Measurements from ENCODE around the gene NODAL. TPM values are rescaled to one million over a fixed set of nuclear protein-coding genes. Genes with fewer than 3 reads are reported as not detected.

Gene NODAL
- total and polyA plus RNA-seq, 2 of the 4 experiments (the other 2 are of a cell fraction), result not detected

- POLR2A ChIA-PET (ENCODE audit: unreplicated experiment), result no interaction called here
These were observed 6.8 kb upstream of the NODAL start for GRCh38 chr10:70448236-70448635.

More at GRCh38 chr10:70448236-70448635, 6.8 kb upstream of the NODAL start:
- no peak overlapping the region for H2AK9ac ChIP-seq (replicated peaks; ENCODE audit: low read depth, low read length, poor library complexity)
- no peak overlapping the region for H2AFZ ChIP-seq (replicated peaks; ENCODE audit: low read length, poor library complexity)
- H3K9ac ChIP-seq (ENCODE audit: low read depth, low read length), result no peak overlapping the region
- H2BK120ac ChIP-seq (ENCODE audit: low read depth, low read length), result no peak overlapping the region
- no peak overlapping the region for H3K18ac ChIP-seq (ENCODE audit: low read depth, low read length)
- H2BK20ac ChIP-seq (ENCODE audit: low read depth, low read length), result no peak overlapping the region
- no peak overlapping the region for H4K5ac ChIP-seq (ENCODE audit: low read depth, low read length)
- CTCF ChIA-PET, result interaction anchor here (0.6 kb wide), 1 partner anchor 84 kb away, joined by 3 read pairs; no protein-coding TSS in a partner anchor
- H3K4me2 ChIP-seq (ENCODE audit: low read depth, low read length), result no peak overlapping the region
- peaks cover 20% of the 10 kb centered on the region for H3K27me3 ChIP-seq (ENCODE audit: control insufficient read depth, insufficient read depth, low read length)
- H2BK5ac ChIP-seq (ENCODE audit: low read depth, low read length, poor library complexity, severe bottlenecking), result no peak overlapping the region
- no TSS peak for BruUV-seq (replicated peaks)
- no peak overlapping the region for H3K23ac ChIP-seq (ENCODE audit: low read depth, low read length)
- dilution Hi-C loops (cut with HindIII; ENCODE audit: low sequenced_read_pairs, unreplicated experiment), result no loop called here
- no peak overlapping the region for H2BK15ac ChIP-seq (ENCODE audit: low read depth, low read length)
- no peak for DNase-seq
- no peak for TF ChIP-seq FOS (IDR thresholded peaks at IDR 0.05; ENCODE audit: low read depth, low read length)
- no peak for TF ChIP-seq MAFK (IDR thresholded peaks at IDR 0.05; ENCODE audit: low read depth, low read length)
- TF ChIP-seq CEBPB (IDR thresholded peaks at IDR 0.05; ENCODE audit: low read depth, low read length), result no peak
- no peak for TF ChIP-seq RCOR1 (IDR thresholded peaks at IDR 0.05; ENCODE audit: insufficient replicate concordance, low read length)
- TF ChIP-seq MXI1 (IDR thresholded peaks at IDR 0.05; ENCODE audit: borderline replicate concordance, low read depth, low read length), result no peak
- TF ChIP-seq, protein P1, sequence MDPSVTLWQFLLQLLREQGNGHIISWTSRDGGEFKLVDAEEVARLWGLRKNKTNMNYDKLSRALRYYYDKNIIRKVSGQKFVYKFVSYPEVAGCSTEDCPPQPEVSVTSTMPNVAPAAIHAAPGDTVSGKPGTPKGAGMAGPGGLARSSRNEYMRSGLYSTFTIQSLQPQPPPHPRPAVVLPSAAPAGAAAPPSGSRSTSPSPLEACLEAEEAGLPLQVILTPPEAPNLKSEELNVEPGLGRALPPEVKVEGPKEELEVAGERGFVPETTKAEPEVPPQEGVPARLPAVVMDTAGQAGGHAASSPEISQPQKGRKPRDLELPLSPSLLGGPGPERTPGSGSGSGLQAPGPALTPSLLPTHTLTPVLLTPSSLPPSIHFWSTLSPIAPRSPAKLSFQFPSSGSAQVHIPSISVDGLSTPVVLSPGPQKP (IDR thresholded peaks at IDR 0.05; ENCODE audit: borderline replicate concordance, low read depth, low read length), result no peak
- no peak for TF ChIP-seq NFE2L2 (IDR thresholded peaks at IDR 0.05; ENCODE audit: low read depth, low read length)
- no peak for TF ChIP-seq CTCF (conservative IDR thresholded peaks at IDR 0.05; ENCODE audit: low read depth, low read length)
- no peak overlapping the region for H3K4ac ChIP-seq (ENCODE audit: low read depth, low read length)
- WGBS, 2 experiments (ENCODE audit: extremely low coverage in 2 of 2, insufficient read length in 1 of 2), result 60% methylated on average over 1 of the region's 2 CpGs; no CpG with 5 or more reads in 1 of the 2 experiments
- H4K8ac ChIP-seq (ENCODE audit: low read depth in 2 of 2, low read length in 2 of 2), result no peak overlapping the region
- no peak overlapping the region for H3K14ac ChIP-seq (replicated peaks; ENCODE audit: low read depth, low read length)
- no peak overlapping the region for H3K27ac ChIP-seq (ENCODE audit: insufficient read depth, low read length)
- H3K79me1 ChIP-seq (ENCODE audit: low read depth in 1 of 2, low read length in 2 of 2), result no peaks in the 10 kb centered on the region
- no peak overlapping the region for H3K56ac ChIP-seq (ENCODE audit: extremely low read depth, insufficient read depth, low read length)
- no peak overlapping the region for H3K4me3 ChIP-seq (ENCODE audit: insufficient read depth, low read depth, low read length)
- peaks cover 4% of the 10 kb centered on the region; the same call in 1 of the 2 replicates for H3K4me1 ChIP-seq (ENCODE audit: control insufficient read depth, insufficient read depth, low read length)
- 0 out of 2 replicates have a peak, but pooled peaks cover 4% of the 10 kb centered on the region for H3K9me1 ChIP-seq (ENCODE audit: insufficient read depth, low read length)
- H4K20me1 ChIP-seq (ENCODE audit: insufficient read depth, low read length), result 0 out of 2 replicates have a peak, but pooled peaks cover 7% of the 10 kb centered on the region
- ATAC-seq (ENCODE audit: low read depth), result no peak
- H3K36me3 ChIP-seq (ENCODE audit: control insufficient read depth, insufficient read depth, low read length), result no peaks in the 10 kb centered on the region
- no peak overlapping the region for H4K91ac ChIP-seq (ENCODE audit: insufficient read depth, low read depth, low read length)
- no peaks in the 10 kb centered on the region for H3K9me3 ChIP-seq (ENCODE audit: control insufficient read depth, insufficient read depth, low read length)
- intact Hi-C loops (cut with micrococcal nuclease), result no loop called here
- no peak overlapping the region for H2AK5ac ChIP-seq (ENCODE audit: low read depth, low read length)
- in situ Hi-C loops (cut with MboI; ENCODE audit: low sequenced_read_pairs), result no loop called here

All from IMR-90 (cell line).